Calu3 (cell line): ENCODE results near the gene FNTB. TPM values are rescaled to one million over a fixed set of nuclear protein-coding genes. Genes with fewer than 3 reads are reported as not detected.

Source experiments
- BruUV-seq: library from RNA; stranded (reverse); fragments of 400-500 nt; replicated peaks from 2 replicates; lab custom pipeline; 2021; lab: Mats Ljungman, UMichigan
- CTCF ChIA-PET: fragments of 300-600 bp; sonication (Branson Sonifier 250); formaldehyde crosslinking; loops from one replicate; lab custom pipeline; 2022; ENCODE audit warnings: antibody characterized with exemption; lab: Charles Lee
- DNase-seq: peaks from one replicate; pipeline ENCODE4 v3.0.0; 2022
- H3K27ac Mint-ChIP-seq: one replicate; pipeline ENCODE4 v1.8.0; 2022; ENCODE audit warnings: mixed read lengths; ENCODE audit not compliant: unreplicated experiment
- H3K27me3 Mint-ChIP-seq: one replicate; pipeline ENCODE4 v1.8.0; 2022; ENCODE audit warnings: mixed read lengths; ENCODE audit not compliant: unreplicated experiment
- H3K36me3 Mint-ChIP-seq: one replicate; pipeline ENCODE4 v1.8.0; 2022; ENCODE audit warnings: mild to moderate bottlenecking, moderate library complexity, mixed read lengths; ENCODE audit not compliant: insufficient read depth, unreplicated experiment
- H3K4me1 Mint-ChIP-seq: one replicate; pipeline ENCODE4 v1.8.0; 2022; ENCODE audit warnings: mild to moderate bottlenecking, low read depth, mixed read lengths; ENCODE audit not compliant: unreplicated experiment
- H3K4me3 Mint-ChIP-seq: one replicate; pipeline ENCODE4 v1.8.0; 2022; ENCODE audit warnings: mild to moderate bottlenecking, low read depth, moderate library complexity, mixed read lengths; ENCODE audit not compliant: unreplicated experiment
- H3K9me3 Mint-ChIP-seq: one replicate; pipeline ENCODE4 v1.8.0; 2022; ENCODE audit warnings: low read depth, mixed read lengths; ENCODE audit not compliant: unreplicated experiment
- CTCF ChIP-seq: fragments of 200-600 bp; IDR thresholded peaks from one replicate; pipeline ENCODE4 v1.8.0; 2022; ENCODE audit warnings: antibody characterized with exemption; ENCODE audit not compliant: unreplicated experiment
- intact Hi-C: fragments of 100-400 bp; cut with micrococcal nuclease; formaldehyde crosslinking; loops from one replicate; pipeline ENCODE4 v1.10.0; 2022; ENCODE audit not compliant: unreplicated experiment
- total RNA-seq: library from RNA; stranded (reverse); gene quantifications from 2 replicates; pipeline ENCODE4 v1.2.3, GENCODE V29; 2022

FNTB gene
- total RNA-seq, 1 experiment from 2014 or later = 15.0 TPM

- CTCF ChIA-PET = interaction anchor here (2.1 kb wide), 1 partner anchor 31 kb away, joined by 8 read pairs; the partner anchor contains the start of gene MAX
- Mint-ChIP-seq H3K4me1 (peaks cover 12% of the 10 kb centered on the region), H3K27ac (no peak overlapping the region), H3K9me3 (no peaks in the 10 kb centered on the region), H3K27me3 (no peaks in the 10 kb centered on the region), H3K36me3 (peaks cover 25% of the 10 kb centered on the region), H3K4me3 (no peak overlapping the region)
- no peak for DNase-seq
- intact Hi-C loops = no loop called here
- no TSS peak for BruUV-seq
- no peak for TF ChIP-seq CTCF
These were observed 84.8 kb downstream of the FNTB start for GRCh38 chr14:65071544-65071943.

- CTCF ChIA-PET = no interaction called here
- H3K27me3 Mint-ChIP-seq = no peaks in the 10 kb centered on the region
- no peak overlapping the region for H3K27ac Mint-ChIP-seq
- no TSS peak for BruUV-seq
- DNase-seq = no peak
- intact Hi-C loops = no loop called here
- H3K4me1 Mint-ChIP-seq = peaks cover 12% of the 10 kb centered on the region
- no peak for TF ChIP-seq CTCF
- no peaks in the 10 kb centered on the region for H3K9me3 Mint-ChIP-seq
- no peak overlapping the region for H3K4me3 Mint-ChIP-seq
- peaks cover 25% of the 10 kb centered on the region for H3K36me3 Mint-ChIP-seq
These were observed 85.6 kb downstream of the FNTB start for GRCh38 chr14:65072256-65072655.

- Mint-ChIP-seq H3K9me3 (no peaks in the 10 kb centered on the region), H3K27ac (no peak overlapping the region), H3K4me1 (peaks cover 12% of the 10 kb centered on the region), H3K4me3 (no peak overlapping the region), H3K27me3 (no peaks in the 10 kb centered on the region), H3K36me3 (peaks cover 25% of the 10 kb centered on the region)
- BruUV-seq = no TSS peak
- CTCF ChIA-PET = no interaction called here
- no peak for DNase-seq
- TF ChIP-seq CTCF = no peak
- intact Hi-C loops = no loop called here
These were observed 86.2 kb downstream of the FNTB start for GRCh38 chr14:65072937-65073336.

- Mint-ChIP-seq H3K27ac (peak overlapping the region; percentile 41), H3K4me1 (peaks cover 12% of the 10 kb centered on the region), H3K27me3 (no peaks in the 10 kb centered on the region), H3K9me3 (no peaks in the 10 kb centered on the region), H3K4me3 (no peak overlapping the region), H3K36me3 (peaks cover 23% of the 10 kb centered on the region)
- CTCF ChIA-PET = interaction anchor here (0.6 kb wide), 1 partner anchor 33 kb away, joined by 3 read pairs; no protein-coding TSS in a partner anchor
- BruUV-seq = no TSS peak
- no peak for TF ChIP-seq CTCF
- DNase-seq = no peak
- intact Hi-C loops = no loop called here
These were observed 87.0 kb downstream of the FNTB start for GRCh38 chr14:65073605-65074201.
